Measurements from ENCODE around the gene MCAM.

Gene MCAM

DNA sequence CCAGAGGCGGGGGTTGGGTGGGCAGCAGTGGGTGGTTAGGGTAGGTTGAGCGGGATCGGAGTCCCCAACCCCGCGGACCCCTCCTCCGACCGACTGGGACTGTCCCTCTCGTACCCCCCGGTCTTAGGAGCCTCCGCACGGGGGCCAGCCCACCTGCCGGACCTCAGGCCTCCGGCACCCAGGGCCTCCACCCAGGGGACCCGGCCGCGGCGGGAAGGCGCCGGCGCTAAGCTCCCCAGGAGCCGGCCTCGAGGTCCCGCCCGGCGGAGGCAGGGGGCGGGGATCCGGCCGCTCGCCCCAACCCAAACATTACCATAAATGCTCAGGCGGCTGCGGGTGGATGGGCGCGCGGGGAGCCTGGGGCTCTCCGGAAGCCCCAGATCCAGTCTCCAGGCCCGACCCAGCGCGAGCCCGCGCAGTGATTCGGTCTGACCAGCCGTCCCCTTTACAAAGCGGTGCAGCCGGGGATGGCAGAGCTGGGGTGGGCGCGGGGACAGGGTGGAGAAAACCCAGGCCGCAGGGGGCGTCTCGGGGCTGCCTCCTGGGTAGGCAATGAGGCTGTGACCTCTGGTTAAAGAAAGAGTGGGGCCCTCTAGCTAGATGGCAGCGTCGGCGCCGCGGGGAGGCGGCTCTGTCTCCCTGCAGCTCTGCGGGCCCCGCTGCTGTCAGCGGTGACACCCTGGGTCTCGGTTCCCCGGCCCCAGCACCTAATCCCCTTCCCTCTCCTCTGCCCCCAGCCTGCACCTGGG, 4.0 kb upstream of the MCAM start:
- Histone ChIP-seq H3K4me1 (ENCODE audit: control insufficient read depth, insufficient read depth, low read length) (peaks cover 27% of the 10 kb centered on the region), H3K36me3 (ENCODE audit: control insufficient read depth, insufficient read depth, low read length) (no peaks in the 10 kb centered on the region), H3K9ac (ENCODE audit: low read depth, low read length) (peak overlapping the region; percentile 70)

DNA sequence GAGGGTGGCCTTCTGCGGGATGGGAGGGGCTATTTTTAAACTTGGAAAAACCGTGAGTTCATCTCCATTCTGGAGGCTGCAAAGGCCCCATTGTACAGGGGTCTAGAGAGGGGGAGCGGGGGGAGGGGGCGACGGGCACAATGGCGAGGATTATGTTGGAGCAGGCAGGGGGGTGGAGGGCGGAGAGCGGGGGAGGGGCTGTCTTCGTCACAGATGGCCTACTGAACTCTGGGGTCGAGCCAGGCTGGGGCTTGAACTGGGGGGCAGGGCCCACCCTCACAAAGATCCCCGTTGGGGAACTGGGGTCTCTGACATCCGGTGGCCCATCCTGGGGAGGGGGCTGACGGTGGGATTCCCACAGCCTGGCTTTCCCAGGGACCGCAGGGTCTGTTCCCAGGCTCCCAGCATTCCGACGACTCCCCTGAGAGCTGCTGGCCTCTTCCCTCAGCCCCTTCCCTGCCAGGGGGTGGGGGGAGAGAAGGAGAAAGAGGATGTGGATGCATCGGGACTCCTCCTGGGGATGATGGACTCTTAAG, 3.4 kb upstream of the MCAM start:
- H3K36me3 ChIP-seq (ENCODE audit: control insufficient read depth, insufficient read depth, low read length), result no peaks in the 10 kb centered on the region
- peaks cover 11% of the 10 kb centered on the region for H3K27me3 ChIP-seq (ENCODE audit: control insufficient read depth, insufficient read depth, low read length)
- H3K9me3 ChIP-seq (ENCODE audit: control insufficient read depth, insufficient read depth, low read length), result no peaks in the 10 kb centered on the region
- peaks cover 27% of the 10 kb centered on the region for H3K4me1 ChIP-seq (ENCODE audit: control insufficient read depth, insufficient read depth, low read length)
- H3K4me3 ChIP-seq (ENCODE audit: low read depth, low read length), result peak overlapping the region; percentile 70
- H3K9ac ChIP-seq (ENCODE audit: low read depth, low read length), result peak overlapping the region; percentile 70

More for the DNA sequence above, 4.0 kb upstream of the MCAM start:
- Histone ChIP-seq H3K4me3 (ENCODE audit: low read depth, low read length) (peak overlapping the region; percentile 70), H3K27me3 (ENCODE audit: control insufficient read depth, insufficient read depth, low read length) (peaks cover 4% of the 10 kb centered on the region), H3K9me3 (ENCODE audit: control insufficient read depth, insufficient read depth, low read length) (no peaks in the 10 kb centered on the region)

DNA sequence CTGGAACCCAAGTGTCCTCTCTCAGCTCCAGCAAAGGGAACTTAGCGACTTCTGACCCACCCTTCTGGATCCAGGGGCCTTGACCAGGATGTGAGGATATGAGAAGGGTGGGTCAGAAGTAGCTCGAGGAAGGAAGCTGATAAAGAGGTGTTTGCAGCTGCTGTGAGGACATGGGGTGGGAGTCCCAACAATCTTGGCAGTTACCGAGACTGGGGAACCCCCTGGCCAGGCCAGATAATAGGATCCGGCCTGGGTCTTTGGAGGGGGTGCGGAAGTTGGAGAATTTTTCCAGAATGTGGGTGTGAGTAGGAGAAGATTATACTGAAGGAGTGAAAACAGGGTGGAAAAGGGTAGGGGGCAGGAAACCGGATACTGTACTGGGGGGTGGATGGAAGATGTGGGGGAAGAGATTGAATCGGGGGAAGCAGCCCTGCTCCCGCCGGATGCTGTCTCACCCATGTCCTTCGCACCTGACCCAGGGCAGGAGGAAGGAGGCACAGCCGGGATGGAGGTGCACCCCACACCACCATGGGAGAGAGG, 2.8 kb upstream of the MCAM start:
- Histone ChIP-seq H3K36me3 (ENCODE audit: control insufficient read depth, insufficient read depth, low read length) (peaks cover 1% of the 10 kb centered on the region), H3K9ac (ENCODE audit: low read depth, low read length) (no peak overlapping the region), H3K4me3 (ENCODE audit: low read depth, low read length) (no peak overlapping the region), H3K27me3 (ENCODE audit: control insufficient read depth, insufficient read depth, low read length) (peaks cover 11% of the 10 kb centered on the region), H3K9me3 (ENCODE audit: control insufficient read depth, insufficient read depth, low read length) (no peaks in the 10 kb centered on the region), H3K4me1 (ENCODE audit: control insufficient read depth, insufficient read depth, low read length) (peaks cover 27% of the 10 kb centered on the region)

DNA sequence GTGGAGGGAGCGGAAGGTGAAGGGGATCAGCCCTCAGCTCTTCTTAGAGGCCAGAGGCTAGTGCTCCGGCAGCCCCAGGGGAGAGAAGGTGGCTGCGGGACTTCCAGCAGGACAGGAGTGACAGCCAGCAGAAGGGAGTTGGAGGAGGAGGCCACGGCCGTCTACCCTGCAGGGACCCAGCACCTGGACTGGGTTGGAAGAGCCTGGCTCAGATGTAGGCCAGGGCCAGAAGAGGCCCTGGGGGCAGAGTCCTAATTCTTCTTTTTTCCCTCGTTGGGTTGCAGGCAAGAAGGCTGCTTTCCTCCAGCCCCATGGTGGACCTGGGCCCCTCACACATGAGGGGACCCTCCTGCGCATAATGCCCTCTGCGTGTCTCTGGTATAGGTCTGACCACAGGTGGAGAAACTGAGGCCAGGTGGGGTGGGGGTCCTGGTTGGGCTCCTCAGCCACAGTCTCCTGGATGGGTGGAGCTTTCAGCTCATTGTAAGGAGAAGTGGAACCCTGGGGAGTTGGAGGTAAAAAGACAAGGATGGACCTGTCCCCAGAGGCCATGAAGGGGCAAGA, 2.3 kb upstream of the MCAM start:
- Histone ChIP-seq H3K27me3 (ENCODE audit: control insufficient read depth, insufficient read depth, low read length) (peaks cover 11% of the 10 kb centered on the region), H3K9ac (ENCODE audit: low read depth, low read length) (no peak overlapping the region), H3K4me3 (ENCODE audit: low read depth, low read length) (peak overlapping the region; percentile 20), H3K9me3 (ENCODE audit: control insufficient read depth, insufficient read depth, low read length) (no peaks in the 10 kb centered on the region), H3K4me1 (ENCODE audit: control insufficient read depth, insufficient read depth, low read length) (peaks cover 29% of the 10 kb centered on the region), H3K36me3 (ENCODE audit: control insufficient read depth, insufficient read depth, low read length) (peaks cover 7% of the 10 kb centered on the region)

DNA sequence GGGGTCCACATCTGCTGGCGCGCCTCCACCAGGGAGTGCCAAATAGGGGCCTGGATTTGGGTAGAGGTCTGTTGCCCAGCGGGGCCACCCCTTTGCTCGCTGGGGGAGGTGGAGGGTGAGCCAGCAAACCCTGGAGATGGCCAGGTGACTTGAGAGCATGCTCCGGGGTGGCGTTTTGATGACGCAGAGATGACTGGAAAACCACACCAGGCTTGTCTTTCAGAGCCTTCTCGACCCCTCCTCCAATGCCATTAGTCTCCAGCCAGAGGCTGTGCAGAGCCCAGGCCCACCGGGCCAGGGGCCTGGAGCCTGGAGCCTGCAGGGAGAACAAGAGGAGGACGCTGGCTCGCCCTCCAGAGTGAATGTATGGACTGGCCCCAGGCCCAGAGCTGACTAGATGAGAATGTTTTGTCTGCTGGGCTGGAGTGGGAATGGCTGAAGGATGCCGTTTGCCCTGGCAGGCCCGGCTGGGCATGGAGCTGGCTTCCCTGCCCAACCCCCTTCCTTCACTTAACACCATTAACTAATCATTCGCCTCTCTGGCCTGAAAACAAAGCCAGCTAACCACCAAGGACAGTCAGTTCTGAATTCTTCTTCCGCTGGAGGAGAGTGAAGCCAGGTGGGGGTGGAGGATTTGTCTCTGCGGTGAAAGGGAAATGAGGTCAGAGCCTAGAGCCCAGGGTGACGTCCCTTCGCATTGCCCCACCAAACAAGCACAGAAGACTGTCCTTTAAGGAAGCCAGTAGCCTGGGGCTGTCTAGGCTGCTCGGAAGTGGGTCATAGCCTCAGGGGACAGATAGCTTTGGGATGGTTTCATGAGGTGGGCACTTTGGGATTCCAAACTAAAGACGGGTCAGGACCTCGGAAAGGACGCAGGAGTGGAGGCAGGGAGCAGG, 1.6 kb upstream of the MCAM start:
- Histone ChIP-seq H3K36me3 (ENCODE audit: control insufficient read depth, insufficient read depth, low read length) (peaks cover 12% of the 10 kb centered on the region), H3K9me3 (ENCODE audit: control insufficient read depth, insufficient read depth, low read length) (no peaks in the 10 kb centered on the region), H3K4me3 (ENCODE audit: low read depth, low read length) (peak overlapping the region; percentile 55), H3K4me1 (ENCODE audit: control insufficient read depth, insufficient read depth, low read length) (peaks cover 29% of the 10 kb centered on the region), H3K27me3 (ENCODE audit: control insufficient read depth, insufficient read depth, low read length) (peaks cover 11% of the 10 kb centered on the region), H3K9ac (ENCODE audit: low read depth, low read length) (peak overlapping the region; percentile 37)

DNA sequence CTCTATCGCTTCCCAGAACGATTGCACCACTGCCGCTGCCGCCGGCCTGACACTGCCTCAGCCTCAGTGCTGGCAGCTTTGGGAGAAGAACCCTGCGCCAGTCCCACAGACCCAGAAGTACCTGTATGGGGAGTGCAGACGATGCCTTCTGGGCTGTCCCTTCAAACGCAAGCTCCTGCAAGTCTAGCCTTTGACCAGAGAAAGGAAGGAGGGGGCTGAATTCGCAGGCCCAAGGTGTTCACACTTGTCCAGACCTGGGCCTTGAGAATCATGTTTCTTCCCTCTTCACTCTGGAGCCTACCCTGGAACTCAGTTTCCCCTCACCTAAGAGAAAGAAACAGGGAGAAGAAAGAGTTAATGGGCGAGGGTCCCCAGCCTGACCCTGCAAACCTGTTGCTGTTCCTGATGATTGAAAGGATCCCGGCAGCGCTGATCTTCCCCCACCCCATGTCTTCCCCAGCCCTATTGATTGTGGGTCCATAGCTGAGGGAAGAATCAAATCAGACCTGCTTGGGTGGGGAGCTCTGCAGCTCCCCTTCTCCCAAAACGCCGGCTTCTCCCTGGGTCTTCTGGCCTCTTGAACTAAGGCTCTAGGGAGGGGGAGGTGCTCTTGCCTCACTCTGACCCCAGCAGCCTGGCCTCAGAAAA, 786 bp upstream of the MCAM start:
- Histone ChIP-seq H3K4me1 (ENCODE audit: control insufficient read depth, insufficient read depth, low read length) (peaks cover 29% of the 10 kb centered on the region), H3K36me3 (ENCODE audit: control insufficient read depth, insufficient read depth, low read length) (peaks cover 13% of the 10 kb centered on the region), H3K27me3 (ENCODE audit: control insufficient read depth, insufficient read depth, low read length) (peaks cover 11% of the 10 kb centered on the region), H3K9me3 (ENCODE audit: control insufficient read depth, insufficient read depth, low read length) (no peaks in the 10 kb centered on the region), H3K9ac (ENCODE audit: low read depth, low read length) (peak overlapping the region; percentile 37), H3K4me3 (ENCODE audit: low read depth, low read length) (peak overlapping the region; percentile 55)

DNA sequence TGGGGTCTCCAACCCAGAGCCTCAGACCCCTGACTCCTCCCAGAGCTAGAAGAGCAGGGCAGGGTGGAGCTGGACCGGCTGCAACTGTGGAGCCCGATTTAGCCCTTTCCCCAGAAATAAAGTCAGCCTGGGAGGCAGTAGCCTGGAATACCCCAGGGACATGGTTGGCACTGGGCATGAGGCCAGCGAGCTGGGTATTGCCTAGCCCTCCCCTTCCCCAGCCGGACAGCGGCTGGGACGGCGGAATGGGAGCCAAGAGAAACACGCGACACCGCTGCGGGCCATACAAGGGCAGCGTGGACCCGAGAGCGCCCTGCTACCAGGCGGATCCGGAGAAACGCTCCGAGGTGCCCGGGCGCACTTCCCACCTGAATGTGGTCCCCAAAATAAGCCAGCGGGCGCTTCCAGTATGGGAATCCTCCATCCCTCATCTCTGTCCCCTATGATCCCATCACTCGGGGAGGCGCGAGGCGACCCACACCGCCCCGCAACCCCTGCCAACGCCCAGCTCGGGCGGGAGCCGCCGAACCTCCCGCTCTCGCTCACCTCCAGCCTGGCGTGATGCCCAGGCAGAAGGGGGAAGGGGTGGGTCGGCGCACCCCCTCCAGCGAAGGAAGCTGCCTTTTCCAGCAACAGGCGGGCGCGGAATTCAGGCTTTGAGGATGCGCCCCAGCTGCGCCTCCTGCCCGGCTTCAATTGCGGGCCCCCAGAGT, 758 bp downstream of the MCAM start:
- H3K4me3 ChIP-seq (ENCODE audit: low read depth, low read length), result peak overlapping the region; percentile 80
- H3K9ac ChIP-seq (ENCODE audit: low read depth, low read length), result peak overlapping the region; percentile 60
- no peaks in the 10 kb centered on the region for H3K9me3 ChIP-seq (ENCODE audit: control insufficient read depth, insufficient read depth, low read length)
- peaks cover 21% of the 10 kb centered on the region for H3K36me3 ChIP-seq (ENCODE audit: control insufficient read depth, insufficient read depth, low read length)
- peaks cover 11% of the 10 kb centered on the region for H3K27me3 ChIP-seq (ENCODE audit: control insufficient read depth, insufficient read depth, low read length)
- H3K4me1 ChIP-seq (ENCODE audit: control insufficient read depth, insufficient read depth, low read length), result peaks cover 29% of the 10 kb centered on the region

DNA sequence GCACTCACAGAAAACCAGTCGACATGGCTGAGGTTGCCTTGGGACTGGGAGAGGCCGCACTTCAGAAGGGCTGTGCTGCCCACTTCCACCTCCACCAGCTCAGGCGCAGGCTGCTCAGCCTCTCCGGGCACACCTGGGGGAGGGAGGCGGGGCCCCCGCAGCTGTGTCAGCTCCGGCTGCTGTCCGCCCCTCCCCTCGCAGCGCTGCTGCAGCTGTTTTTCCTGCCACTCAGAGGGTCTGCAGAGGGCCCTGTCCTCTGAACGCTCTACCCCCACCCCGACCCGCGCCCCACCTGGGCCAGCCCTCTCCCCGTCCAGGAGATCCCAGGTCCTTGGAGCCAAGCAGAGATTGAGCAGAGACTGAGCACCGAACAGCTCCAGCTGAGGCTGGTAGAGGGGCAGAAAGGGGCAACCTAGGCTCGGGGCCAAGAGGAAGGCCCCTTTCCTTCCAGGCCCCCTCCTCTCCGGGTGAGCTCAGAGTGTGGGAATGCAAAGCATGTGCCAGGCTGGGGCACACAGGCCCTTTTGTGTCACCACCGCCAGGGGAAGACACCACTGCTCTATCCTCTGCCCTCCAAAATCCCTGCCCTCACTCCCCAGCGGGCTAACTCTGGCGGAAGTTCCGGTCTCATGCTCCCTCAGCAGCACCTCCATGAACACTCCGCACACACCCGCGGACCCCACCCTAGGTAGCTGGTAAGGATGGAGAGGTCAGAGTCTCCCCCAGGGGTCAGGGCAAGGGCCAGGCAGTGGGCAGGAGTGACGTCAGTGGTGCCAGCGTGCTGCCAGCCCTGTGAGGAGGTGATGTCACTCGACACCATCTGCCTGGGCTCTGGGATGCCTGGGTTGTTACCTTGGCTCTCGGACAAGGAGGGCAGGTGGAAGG, 1.6 kb downstream of the MCAM start:
- H3K9me3 ChIP-seq (ENCODE audit: control insufficient read depth, insufficient read depth, low read length), result no peaks in the 10 kb centered on the region
- peaks cover 29% of the 10 kb centered on the region for H3K4me1 ChIP-seq (ENCODE audit: control insufficient read depth, insufficient read depth, low read length)
- peaks cover 11% of the 10 kb centered on the region for H3K27me3 ChIP-seq (ENCODE audit: control insufficient read depth, insufficient read depth, low read length)
- H3K9ac ChIP-seq (ENCODE audit: low read depth, low read length), result peak overlapping the region; percentile 24
- H3K36me3 ChIP-seq (ENCODE audit: control insufficient read depth, insufficient read depth, low read length), result peaks cover 29% of the 10 kb centered on the region
- H3K4me3 ChIP-seq (ENCODE audit: low read depth, low read length), result peak overlapping the region; percentile 80

DNA sequence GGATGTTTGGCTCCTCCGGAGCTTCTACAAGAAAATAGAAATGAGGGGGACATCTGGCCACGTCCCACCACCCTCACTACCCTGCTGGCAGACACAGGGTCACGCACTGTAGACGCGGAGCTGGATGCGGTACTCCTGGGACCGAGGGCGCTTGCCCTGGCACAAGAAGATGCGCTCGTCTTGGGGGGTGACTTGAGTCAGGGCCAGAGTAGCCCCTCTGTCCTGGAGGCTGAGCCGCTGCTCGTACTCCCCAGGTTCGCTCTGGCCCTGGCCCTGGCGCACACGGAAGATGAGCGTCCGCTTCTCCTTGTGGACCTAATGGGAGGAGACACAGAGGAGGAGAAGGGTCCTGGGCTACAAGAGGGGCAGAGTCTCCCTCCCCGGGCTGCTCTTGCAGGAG, 2.2 kb downstream of the MCAM start:
- Histone ChIP-seq H3K27me3 (ENCODE audit: control insufficient read depth, insufficient read depth, low read length) (peaks cover 11% of the 10 kb centered on the region), H3K36me3 (ENCODE audit: control insufficient read depth, insufficient read depth, low read length) (peaks cover 36% of the 10 kb centered on the region), H3K4me1 (ENCODE audit: control insufficient read depth, insufficient read depth, low read length) (peaks cover 26% of the 10 kb centered on the region), H3K4me3 (ENCODE audit: low read depth, low read length) (peak overlapping the region; percentile 80), H3K9ac (ENCODE audit: low read depth, low read length) (peak overlapping the region; percentile 24), H3K9me3 (ENCODE audit: control insufficient read depth, insufficient read depth, low read length) (no peaks in the 10 kb centered on the region)

DNA sequence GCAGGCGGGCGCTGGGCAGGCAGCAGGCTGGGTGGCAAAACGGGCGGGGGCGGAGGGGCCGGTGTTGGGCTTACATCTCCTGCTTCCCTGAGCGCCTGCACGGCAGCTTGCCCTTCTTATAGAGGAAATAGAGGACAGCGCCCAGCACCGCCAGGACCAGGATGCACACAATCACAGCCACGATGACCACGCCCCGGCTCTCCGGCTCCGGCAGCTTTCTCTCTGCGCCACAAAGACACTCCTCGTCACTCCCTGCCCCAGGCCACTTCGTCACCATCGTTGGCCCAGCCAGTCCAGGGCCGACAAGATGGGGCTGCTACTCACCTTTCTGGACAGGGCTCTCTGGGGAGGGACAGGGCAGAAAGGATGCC, 6.3 kb downstream of the MCAM start:
- H3K4me1 ChIP-seq (ENCODE audit: control insufficient read depth, insufficient read depth, low read length), result peaks cover 2% of the 10 kb centered on the region
- peaks cover 4% of the 10 kb centered on the region for H3K27me3 ChIP-seq (ENCODE audit: control insufficient read depth, insufficient read depth, low read length)
- no peaks in the 10 kb centered on the region for H3K9me3 ChIP-seq (ENCODE audit: control insufficient read depth, insufficient read depth, low read length)
- H3K36me3 ChIP-seq (ENCODE audit: control insufficient read depth, insufficient read depth, low read length), result peaks cover 46% of the 10 kb centered on the region
- H3K9ac ChIP-seq (ENCODE audit: low read depth, low read length), result no peak overlapping the region
- H3K4me3 ChIP-seq (ENCODE audit: low read depth, low read length), result no peak overlapping the region

Data from iPS-15b (cell line).